HCT116 (cell line): ENCODE data around the gene GLTP.
"Not testable (repeated sequence)": the region's sequence is repeated elsewhere in the genome, so short reads cannot be mapped to it uniquely, and the experiment has no call there.

ENCODE experiments used
- CEBPB ChIP-seq: IDR thresholded peaks from 2 replicates; pipeline ENCODE4 v1.6.1; 2012; ENCODE audit warnings: low read depth
- EZH2 ChIP-seq: fragments of 200-600 bp; sonication (generic); IDR thresholded peaks from 2 replicates; pipeline ENCODE4 v1.6.1; 2017; ENCODE audit warnings: antibody characterized with exemption, mixed run types
- JUND ChIP-seq: IDR thresholded peaks from 2 replicates; pipeline ENCODE4 v1.6.1; 2012
- POLR2A ChIP-seq: IDR thresholded peaks from 2 replicates; pipeline ENCODE4 v1.7.0; 2011; ENCODE audit warnings: borderline replicate concordance; ENCODE audit not compliant: insufficient read depth, insufficient read length; ENCODE audit errors: extremely low read depth
- POLR2AphosphoS5 ChIP-seq: IDR thresholded peaks from 2 replicates; pipeline ENCODE4 v1.6.1; 2011; ENCODE audit warnings: mild to moderate bottlenecking, low read depth, low read length, moderate library complexity
- SIN3A ChIP-seq: IDR thresholded peaks from 2 replicates; pipeline ENCODE4 v1.6.1; 2012; ENCODE audit warnings: low read depth
- TF ChIP-seq, protein P1 (sequence below), 3 experiments: fragments of 200-600 bp in 1 of 3; sonication (generic) in 1 of 3; IDR thresholded peaks in 2 of 3; conservative IDR thresholded peaks in 1 of 3; 2 replicates each; pipeline ENCODE4 v1.5.1; 2012 to 2017; ENCODE audit warnings: low read depth in 2 of 3, low read length in 2 of 3, antibody characterized with exemption in 1 of 3, borderline replicate concordance in 1 of 3, control low read depth in 1 of 3, mild to moderate bottlenecking in 1 of 3, mixed read lengths in 1 of 3, mixed run types in 1 of 3, moderate library complexity in 1 of 3; ENCODE audit not compliant: insufficient read depth in 1 of 3
- TF ChIP-seq, protein P2 (sequence below): IDR thresholded peaks from 2 replicates; pipeline ENCODE4 v1.6.1; 2012; ENCODE audit warnings: low read depth

DNA sequence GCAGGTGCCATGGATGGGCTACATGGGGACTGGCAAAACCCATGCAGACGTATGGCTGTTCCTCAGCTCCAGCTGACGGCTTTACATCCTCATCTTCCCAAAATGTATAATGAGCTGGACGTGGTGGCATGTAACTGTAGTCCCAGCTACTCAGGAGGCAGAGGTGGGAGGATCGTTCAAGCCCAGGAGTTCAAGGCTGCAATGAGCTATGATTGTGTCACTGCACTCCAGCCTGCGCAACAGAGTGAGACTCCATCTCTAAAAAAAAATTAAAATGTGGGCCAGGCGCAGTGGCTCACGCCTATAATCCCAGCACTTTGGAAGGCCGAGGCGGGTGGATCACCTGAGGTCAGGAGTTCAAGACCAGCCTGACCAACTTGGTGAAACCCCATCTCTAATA, 17.9 kb downstream of the GLTP start:
- TF ChIP-seq POLR2A, JUND, EZH2, SIN3A, POLR2AphosphoS5, CEBPB: not testable (repeated sequence)
- TF ChIP-seq, protein P1, sequence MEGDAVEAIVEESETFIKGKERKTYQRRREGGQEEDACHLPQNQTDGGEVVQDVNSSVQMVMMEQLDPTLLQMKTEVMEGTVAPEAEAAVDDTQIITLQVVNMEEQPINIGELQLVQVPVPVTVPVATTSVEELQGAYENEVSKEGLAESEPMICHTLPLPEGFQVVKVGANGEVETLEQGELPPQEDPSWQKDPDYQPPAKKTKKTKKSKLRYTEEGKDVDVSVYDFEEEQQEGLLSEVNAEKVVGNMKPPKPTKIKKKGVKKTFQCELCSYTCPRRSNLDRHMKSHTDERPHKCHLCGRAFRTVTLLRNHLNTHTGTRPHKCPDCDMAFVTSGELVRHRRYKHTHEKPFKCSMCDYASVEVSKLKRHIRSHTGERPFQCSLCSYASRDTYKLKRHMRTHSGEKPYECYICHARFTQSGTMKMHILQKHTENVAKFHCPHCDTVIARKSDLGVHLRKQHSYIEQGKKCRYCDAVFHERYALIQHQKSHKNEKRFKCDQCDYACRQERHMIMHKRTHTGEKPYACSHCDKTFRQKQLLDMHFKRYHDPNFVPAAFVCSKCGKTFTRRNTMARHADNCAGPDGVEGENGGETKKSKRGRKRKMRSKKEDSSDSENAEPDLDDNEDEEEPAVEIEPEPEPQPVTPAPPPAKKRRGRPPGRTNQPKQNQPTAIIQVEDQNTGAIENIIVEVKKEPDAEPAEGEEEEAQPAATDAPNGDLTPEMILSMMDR (IDR thresholded peaks at IDR 0.05 in 2 of 3, conservative IDR thresholded peaks at IDR 0.05 in 1 of 3; ENCODE audit: borderline replicate concordance in 1 of 3, insufficient read depth in 1 of 3, low read depth in 2 of 3, low read length in 2 of 3), result not testable (repeated sequence)
- TF ChIP-seq, protein P2, sequence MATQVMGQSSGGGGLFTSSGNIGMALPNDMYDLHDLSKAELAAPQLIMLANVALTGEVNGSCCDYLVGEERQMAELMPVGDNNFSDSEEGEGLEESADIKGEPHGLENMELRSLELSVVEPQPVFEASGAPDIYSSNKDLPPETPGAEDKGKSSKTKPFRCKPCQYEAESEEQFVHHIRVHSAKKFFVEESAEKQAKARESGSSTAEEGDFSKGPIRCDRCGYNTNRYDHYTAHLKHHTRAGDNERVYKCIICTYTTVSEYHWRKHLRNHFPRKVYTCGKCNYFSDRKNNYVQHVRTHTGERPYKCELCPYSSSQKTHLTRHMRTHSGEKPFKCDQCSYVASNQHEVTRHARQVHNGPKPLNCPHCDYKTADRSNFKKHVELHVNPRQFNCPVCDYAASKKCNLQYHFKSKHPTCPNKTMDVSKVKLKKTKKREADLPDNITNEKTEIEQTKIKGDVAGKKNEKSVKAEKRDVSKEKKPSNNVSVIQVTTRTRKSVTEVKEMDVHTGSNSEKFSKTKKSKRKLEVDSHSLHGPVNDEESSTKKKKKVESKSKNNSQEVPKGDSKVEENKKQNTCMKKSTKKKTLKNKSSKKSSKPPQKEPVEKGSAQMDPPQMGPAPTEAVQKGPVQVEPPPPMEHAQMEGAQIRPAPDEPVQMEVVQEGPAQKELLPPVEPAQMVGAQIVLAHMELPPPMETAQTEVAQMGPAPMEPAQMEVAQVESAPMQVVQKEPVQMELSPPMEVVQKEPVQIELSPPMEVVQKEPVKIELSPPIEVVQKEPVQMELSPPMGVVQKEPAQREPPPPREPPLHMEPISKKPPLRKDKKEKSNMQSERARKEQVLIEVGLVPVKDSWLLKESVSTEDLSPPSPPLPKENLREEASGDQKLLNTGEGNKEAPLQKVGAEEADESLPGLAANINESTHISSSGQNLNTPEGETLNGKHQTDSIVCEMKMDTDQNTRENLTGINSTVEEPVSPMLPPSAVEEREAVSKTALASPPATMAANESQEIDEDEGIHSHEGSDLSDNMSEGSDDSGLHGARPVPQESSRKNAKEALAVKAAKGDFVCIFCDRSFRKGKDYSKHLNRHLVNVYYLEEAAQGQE, result not testable (repeated sequence)
